Measurements from ENCODE around the gene NDUFS7.

NDUFS7 gene

DNA sequence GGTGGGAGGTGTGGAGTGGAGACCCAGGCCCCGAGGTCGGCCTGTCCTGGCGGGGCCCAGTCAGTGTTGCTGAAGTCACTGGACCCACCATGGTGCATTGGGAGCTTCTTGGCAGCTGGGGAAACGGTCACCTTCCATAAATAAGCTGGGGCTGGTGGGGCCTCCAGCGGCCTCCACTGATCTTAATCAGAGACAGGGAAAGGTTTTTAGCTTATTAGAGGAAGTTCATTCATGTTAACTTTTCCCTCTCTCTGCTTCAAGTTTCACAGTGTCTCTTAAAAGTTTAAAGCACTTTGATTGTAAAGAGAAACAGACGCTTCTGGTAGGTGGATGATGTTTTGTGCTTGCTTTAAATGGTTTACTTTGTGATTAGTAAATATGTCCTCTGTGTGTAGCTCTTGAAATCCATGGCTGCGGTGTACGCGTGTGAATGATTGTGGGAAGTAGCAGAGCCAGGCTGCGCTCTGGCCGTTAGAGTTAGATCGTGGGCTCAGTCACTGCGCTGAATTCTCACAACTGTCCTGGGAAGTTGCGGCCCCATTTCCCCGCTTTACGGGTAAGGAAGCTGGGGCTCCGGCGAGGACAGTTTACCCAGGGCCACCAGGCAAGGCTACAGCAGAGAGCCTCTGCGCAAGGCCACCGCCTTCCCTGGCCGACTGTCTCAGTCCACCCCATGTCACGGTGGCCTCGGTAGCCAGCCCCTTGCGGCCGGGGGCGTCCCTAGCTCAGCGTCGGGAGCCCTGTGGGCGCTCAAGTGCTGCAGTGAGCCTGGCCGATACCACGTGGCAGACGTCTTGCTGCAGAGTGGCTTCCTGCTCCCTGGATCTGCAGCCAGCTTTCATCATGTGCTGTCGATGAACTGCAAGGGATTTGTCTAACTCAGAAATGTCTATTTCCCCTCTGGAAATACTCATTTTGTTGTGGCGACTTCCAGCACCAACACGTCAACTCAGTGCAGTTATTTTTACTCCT, 16.5 kb upstream of the NDUFS7 start:
- TF ChIP-seq, protein P1, sequence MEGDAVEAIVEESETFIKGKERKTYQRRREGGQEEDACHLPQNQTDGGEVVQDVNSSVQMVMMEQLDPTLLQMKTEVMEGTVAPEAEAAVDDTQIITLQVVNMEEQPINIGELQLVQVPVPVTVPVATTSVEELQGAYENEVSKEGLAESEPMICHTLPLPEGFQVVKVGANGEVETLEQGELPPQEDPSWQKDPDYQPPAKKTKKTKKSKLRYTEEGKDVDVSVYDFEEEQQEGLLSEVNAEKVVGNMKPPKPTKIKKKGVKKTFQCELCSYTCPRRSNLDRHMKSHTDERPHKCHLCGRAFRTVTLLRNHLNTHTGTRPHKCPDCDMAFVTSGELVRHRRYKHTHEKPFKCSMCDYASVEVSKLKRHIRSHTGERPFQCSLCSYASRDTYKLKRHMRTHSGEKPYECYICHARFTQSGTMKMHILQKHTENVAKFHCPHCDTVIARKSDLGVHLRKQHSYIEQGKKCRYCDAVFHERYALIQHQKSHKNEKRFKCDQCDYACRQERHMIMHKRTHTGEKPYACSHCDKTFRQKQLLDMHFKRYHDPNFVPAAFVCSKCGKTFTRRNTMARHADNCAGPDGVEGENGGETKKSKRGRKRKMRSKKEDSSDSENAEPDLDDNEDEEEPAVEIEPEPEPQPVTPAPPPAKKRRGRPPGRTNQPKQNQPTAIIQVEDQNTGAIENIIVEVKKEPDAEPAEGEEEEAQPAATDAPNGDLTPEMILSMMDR (IDR thresholded peaks at IDR 0.05), result no peak

DNA sequence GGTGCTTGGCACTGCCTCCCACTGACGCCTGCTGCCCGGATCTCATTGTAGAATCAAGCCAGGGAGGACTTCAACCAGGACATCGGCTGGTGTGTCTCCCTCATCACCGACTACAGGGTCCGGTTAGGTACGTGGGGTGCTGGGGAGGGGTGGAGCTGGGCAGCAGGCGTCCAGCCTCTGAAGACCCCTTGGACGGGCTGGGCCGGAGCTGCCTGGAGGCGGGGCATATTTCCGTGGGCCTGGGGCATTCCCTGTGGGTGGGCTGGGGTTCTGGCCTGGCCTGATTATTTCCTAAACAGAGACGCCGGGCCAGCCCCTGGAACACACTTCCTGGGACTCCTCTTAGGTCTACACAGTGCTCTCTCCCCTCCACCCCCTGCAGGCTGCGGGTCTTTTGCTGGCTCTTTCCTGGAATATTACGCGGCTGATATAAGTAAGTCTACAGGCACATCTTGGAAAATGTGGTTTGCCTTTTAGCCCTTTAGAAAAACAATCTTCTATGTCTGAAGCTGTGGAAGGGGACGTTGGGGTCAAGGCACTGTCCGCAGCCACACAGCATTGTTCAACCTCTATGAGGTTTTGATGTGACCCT, 14.4 kb upstream of the NDUFS7 start:
- TF ChIP-seq, protein P1 (IDR thresholded peaks at IDR 0.05), result no peak

DNA sequence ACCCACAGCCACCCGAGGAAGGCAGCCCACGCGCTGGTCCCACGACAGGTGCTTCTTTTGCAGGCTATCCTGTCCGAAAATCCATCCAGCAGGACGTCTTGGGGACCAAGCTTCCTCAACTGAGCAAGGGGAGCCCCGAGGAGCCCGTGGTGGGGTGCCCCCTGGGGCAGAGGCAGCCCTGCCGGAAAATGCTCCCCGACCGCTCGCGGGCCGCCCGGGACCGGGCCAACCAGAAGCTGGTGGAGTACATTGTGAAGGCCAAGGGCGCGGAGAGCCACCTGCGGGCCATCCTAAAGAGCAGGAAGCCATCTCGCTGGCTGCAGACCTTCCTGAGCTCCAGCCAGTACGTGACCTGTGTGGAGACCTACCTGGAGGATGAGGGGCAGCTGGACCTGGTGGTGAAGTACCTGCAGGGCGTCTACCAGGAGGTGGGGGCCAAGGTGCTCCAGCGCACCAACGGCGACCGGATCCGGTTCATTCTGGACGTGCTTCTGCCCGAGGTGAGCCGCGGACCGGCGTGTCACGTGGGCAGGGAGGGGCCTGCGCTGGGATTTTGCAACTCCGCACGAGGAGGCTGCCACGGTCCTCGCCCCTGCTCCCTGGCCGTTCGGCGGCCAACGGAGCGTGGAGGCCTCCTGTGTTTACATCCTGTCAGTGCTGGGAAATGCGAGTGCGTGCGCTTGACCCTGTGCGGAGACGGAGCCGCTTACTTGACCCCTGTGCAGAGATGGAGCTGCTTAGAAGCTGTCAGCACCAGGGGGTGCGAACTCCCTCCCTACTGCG, 12.9 kb upstream of the NDUFS7 start:
- TF ChIP-seq, protein P1 (IDR thresholded peaks at IDR 0.05), result no peak

DNA sequence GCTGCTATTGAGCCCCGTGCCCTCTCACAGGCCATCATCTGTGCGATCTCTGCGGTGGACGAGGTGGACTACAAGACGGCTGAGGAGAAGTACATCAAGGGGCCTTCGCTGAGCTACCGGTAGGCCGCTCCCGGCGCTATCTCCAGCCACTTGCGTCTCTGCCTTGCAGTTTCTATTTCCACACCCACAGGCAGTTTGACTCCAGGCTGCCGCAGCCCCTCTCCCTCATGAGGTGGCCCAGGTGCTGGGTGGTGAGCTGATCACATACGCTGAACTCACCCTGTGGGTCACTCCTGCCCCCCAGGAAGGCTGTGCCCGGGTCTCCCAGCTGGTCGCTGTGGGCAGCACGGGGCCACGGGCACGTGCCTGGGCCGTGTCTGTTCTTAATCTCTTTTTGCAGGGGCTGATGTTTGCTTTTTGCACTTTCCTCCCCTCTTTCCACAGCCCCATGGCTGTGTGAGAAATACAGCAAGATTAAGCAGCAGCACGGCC, 10.6 kb upstream of the NDUFS7 start:
- TF ChIP-seq, protein P1 (IDR thresholded peaks at IDR 0.05), result no peak

DNA sequence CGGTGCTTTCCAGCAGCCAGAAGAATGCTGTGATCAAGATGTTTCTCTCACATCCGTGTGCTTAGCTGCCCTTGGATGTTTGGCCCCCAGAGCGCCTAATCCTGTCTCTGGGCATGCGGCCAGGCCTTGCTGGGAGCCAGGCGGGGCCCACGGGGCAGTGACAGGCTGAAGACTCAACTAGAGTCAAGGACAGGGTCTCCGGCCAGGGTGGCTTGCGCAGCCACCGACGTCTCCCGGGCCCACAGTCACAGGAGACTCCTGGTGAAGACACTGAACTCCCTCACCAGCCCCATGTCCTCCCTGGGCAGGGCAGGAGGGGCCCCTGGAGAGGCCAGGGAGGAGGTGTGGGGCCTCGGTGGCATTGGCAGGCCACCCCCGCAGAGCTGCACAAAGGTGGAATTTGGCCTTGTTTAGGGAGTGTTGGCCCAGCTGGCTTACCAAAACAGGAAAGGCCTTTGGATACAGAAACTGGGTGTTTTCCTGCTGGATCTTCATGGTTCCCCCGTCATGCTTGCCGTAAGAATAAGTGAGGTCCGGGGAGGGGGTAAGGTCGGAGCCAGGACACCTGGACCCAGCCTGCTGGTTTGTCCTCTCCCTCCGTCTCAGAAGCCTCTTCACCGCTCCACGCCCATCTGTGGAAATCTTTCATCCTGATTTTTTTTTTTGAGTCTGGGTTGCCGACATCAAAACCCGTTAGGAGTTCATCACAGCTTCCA, 10.0 kb upstream of the NDUFS7 start:
- TF ChIP-seq, protein P1 (IDR thresholded peaks at IDR 0.05), result no peak

DNA sequence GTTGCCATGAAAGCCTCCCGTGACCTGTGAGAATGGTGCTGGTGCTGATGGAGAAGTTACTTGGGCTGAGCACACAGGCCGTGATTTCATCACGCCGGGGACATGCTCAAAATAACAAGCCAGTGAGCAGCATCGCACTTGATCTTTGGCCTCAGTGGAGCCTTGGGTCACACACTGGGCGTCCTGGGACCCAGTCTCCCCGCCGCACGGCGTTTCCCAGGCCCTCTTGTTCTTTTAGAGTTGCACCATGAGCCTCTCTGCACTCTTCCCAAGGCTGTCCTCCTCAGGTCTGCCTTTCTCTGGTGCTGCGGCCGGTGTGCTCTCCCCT, 9.5 kb upstream of the NDUFS7 start:
- TF ChIP-seq, protein P1 (IDR thresholded peaks at IDR 0.05), result no peak

DNA sequence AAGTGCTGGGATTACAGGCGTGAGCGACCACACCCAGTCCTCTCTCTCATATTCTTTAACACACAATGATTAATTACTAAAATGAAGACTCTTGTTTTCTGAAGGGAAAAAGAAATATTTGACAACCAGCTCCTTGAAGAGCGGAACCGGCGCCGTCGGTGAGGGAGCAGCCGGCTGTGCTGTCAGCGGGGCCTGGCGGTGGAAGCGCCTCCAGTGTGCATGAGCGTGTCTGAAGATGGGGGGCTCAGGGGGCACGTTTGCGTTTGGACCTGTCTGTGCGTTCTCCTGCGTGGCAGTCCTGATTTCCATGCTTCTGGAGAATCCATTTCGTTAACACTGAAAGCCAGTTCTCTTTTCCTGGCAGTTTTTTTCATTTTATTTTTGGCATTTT, 7.3 kb upstream of the NDUFS7 start:
- TF ChIP-seq, protein P1 (IDR thresholded peaks at IDR 0.05), result no peak

Data from LNCAP (cell line).